Measurements from ENCODE around the gene CA11. TPM values are rescaled to one million over a fixed set of nuclear protein-coding genes. Genes with fewer than 3 reads are reported as not detected.
A peak's percentile ranks its signal among the peaks of the same experiment; 100 is the strongest.

CA11 gene
- total and polyA plus RNA-seq, 2 experiments from 2014 or later: 15.6 to 26.3 TPM

DNA sequence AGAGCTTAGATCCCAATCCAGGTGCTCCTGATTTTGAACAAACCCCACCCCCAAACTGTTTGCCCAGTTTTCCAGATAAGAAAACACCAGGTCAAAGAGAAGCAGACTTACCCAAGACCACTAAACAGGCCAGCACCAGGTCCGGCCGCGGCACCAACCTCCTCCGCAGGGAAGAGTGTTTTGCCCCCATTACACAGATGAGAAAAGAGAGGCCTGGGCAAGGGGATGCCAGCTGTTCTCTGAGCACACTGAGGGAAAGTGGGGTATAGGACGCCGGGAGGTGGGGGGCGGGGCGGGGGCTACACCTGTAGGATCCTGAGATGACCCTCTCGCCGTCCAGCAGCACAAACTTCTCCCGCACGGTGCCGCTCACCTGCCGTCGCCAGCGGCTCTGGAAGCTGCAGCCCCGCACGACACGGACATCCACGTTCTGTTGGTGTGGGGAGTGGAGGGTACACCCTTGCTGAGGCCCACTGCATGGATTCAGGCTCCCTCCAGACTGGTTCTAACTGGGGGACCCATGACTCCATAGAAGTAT, 36.3 kb downstream of the CA11 start:
- no peaks in the 10 kb centered on the region for H3K9me3 ChIP-seq (ENCODE audit: low read depth)
- H3K4me1 ChIP-seq (ENCODE audit: low read depth): peaks cover 10% of the 10 kb centered on the region
- no peaks in the 10 kb centered on the region for H3K36me3 ChIP-seq
- TF ChIP-seq, protein P1, sequence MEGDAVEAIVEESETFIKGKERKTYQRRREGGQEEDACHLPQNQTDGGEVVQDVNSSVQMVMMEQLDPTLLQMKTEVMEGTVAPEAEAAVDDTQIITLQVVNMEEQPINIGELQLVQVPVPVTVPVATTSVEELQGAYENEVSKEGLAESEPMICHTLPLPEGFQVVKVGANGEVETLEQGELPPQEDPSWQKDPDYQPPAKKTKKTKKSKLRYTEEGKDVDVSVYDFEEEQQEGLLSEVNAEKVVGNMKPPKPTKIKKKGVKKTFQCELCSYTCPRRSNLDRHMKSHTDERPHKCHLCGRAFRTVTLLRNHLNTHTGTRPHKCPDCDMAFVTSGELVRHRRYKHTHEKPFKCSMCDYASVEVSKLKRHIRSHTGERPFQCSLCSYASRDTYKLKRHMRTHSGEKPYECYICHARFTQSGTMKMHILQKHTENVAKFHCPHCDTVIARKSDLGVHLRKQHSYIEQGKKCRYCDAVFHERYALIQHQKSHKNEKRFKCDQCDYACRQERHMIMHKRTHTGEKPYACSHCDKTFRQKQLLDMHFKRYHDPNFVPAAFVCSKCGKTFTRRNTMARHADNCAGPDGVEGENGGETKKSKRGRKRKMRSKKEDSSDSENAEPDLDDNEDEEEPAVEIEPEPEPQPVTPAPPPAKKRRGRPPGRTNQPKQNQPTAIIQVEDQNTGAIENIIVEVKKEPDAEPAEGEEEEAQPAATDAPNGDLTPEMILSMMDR (IDR thresholded peaks at IDR 0.05; ENCODE audit: low read depth, low read length): no peak
- H3K27me3 ChIP-seq: no peaks in the 10 kb centered on the region
- H3K4me3 ChIP-seq: no peak overlapping the region
- no peak for DNase-seq (ENCODE audit: low read depth in 1 of 2, low spot score in 1 of 2)
- H3K27ac ChIP-seq: no peak overlapping the region

DNA sequence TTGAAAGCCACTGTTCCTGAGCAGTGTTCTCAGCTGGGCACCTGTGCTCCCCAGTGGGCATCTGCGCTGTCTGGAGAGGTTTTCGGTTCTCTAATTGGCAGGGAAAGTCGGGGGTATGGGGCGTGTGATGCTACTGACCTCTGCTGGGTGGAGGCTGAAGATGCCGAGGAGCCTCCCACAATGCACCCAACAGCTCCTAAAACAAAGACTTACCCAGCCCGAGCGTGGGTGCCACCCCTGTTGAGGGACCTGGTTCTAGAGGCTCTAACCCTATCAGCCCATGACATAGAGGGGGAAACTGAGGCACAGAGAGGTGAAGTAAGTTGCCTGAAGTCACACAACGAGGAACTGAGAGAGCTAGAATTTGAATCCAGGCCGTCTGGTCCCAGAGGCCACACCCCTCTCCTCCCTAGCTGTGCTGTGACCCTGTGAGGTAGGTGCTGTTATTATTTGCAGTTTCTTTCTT, 37.2 kb downstream of the CA11 start:
- H3K27ac ChIP-seq: no peak overlapping the region
- H3K4me3 ChIP-seq: no peak overlapping the region
- H3K27me3 ChIP-seq: no peaks in the 10 kb centered on the region
- TF ChIP-seq, protein P1 (IDR thresholded peaks at IDR 0.05; ENCODE audit: low read depth, low read length): peak; percentile 64
- no peaks in the 10 kb centered on the region for H3K36me3 ChIP-seq
- H3K4me1 ChIP-seq (ENCODE audit: low read depth): peaks cover 4% of the 10 kb centered on the region
- H3K9me3 ChIP-seq (ENCODE audit: low read depth): no peaks in the 10 kb centered on the region
- peak in 1 of 2 donors; percentile 52 for DNase-seq (ENCODE audit: low read depth in 1 of 2, low spot score in 1 of 2)

DNA sequence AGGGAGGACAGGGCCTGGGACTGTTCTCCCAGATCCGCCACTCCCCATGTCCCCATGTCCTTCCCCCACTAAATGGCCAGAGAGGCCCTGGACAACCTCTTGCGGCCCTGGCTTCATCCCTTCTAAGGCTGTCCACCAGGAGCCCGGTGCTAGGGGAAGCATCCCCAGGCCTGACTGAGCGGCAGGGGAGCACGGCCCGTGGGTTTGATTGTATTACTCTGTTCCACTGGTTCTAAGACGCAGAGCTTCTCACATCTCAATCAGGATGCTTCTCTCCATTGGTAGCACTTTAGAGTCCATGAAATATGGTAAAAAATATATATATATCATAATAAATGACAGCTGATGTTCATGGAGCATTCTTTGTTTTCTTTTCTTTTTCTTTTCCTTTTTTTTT, 38.6 kb downstream of the CA11 start:
- H3K36me3 ChIP-seq: no peaks in the 10 kb centered on the region
- no peaks in the 10 kb centered on the region for H3K27me3 ChIP-seq
- no peaks in the 10 kb centered on the region for H3K4me1 ChIP-seq (ENCODE audit: low read depth)
- no peak overlapping the region for H3K4me3 ChIP-seq
- H3K27ac ChIP-seq: no peak overlapping the region
- H3K9me3 ChIP-seq (ENCODE audit: low read depth): no peaks in the 10 kb centered on the region
- no peak for DNase-seq (ENCODE audit: low read depth in 1 of 2, low spot score in 1 of 2)
- TF ChIP-seq, protein P1 (IDR thresholded peaks at IDR 0.05; ENCODE audit: low read depth, low read length): no peak

DNA sequence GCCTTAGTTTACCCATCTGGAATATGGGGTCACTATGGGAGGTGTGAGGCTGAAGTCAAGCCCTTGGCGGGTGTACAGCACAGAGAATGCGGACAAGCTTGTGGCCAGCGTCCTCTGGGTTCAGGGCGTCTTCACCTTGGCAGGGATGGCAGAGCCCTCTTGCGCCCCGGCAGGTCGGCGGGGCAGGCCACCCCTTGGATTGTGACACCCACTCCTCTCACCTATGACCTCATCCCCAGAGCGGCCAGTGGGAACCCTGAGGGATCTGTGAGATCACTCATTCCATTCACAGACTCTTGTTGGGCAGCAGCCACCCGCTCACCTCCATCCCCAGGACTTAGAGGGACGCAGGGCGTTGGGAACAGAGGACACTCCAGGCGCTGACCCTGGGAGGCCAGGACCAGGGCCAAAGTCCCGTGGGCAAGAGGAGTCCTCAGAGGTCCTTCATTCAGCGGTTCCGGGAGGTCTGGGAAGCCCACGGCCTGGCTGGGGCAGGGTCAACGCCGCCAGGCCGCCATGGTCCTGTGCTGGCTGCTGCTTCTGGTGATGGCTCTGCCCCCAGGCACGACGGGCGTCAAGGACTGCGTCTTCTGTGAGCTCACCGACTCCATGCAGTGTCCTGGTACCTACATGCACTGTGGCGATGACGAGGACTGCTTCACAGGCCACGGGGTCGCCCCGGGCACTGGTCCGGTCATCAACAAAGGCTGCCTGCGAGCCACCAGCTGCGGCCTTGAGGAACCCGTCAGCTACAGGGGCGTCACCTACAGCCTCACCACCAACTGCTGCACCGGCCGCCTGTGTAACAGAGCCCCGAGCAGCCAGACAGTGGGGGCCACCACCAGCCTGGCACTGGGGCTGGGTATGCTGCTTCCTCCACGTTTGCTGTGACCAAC, 39.3 kb downstream of the CA11 start, which contains the start of gene SPACA4:
SPACA4 (plus strand) TSS at position 280 of the 896 bp plus-strand sequence; CDS start at position 517, 237 bp downstream.
- TF ChIP-seq, protein P1 (IDR thresholded peaks at IDR 0.05; ENCODE audit: low read depth, low read length): no peak
- H3K27me3 ChIP-seq: no peaks in the 10 kb centered on the region
- no peak for DNase-seq (ENCODE audit: low read depth in 1 of 2, low spot score in 1 of 2)
- H3K36me3 ChIP-seq: no peaks in the 10 kb centered on the region
- H3K9me3 ChIP-seq (ENCODE audit: low read depth): no peaks in the 10 kb centered on the region
- no peak within 1 kb of the TSS for H3K4me3 ChIP-seq
- no peaks in the 10 kb centered on the region for H3K4me1 ChIP-seq (ENCODE audit: low read depth)
- H3K27ac ChIP-seq: no peak within 1 kb of the TSS

DNA sequence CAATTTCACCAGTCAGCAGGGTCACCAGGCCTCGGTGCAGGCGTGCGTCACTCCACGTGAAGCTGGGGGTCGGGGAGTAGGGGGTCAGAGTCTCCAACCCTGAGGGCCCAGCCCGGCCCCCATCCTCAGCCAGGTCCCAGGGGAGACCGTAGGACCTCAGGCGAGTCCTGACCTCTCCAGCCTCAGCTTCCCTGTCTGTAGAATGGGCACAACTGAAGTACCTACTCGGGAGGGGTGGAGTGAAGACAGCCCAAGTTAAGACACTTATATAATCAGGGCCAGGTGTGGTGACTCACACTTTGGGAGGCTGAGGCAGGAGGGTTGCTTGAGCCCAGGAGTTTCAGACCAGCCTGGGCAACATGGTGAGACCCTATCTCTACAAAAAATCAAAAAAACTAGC, 42.1 kb downstream of the CA11 start:
- Histone ChIP-seq H3K4me1 (ENCODE audit: low read depth) (no peaks in the 10 kb centered on the region), H3K4me3 (no peak overlapping the region), H3K27ac (no peak overlapping the region), H3K9me3 (ENCODE audit: low read depth) (no peaks in the 10 kb centered on the region), H3K36me3 (no peaks in the 10 kb centered on the region), H3K27me3 (no peaks in the 10 kb centered on the region)
- TF ChIP-seq, protein P1 (IDR thresholded peaks at IDR 0.05; ENCODE audit: low read depth, low read length): no peak
- DNase-seq (ENCODE audit: low read depth in 1 of 2, low spot score in 1 of 2): no peak
